ENCODE results near the gene PAQR8. TPM values are rescaled to one million over a fixed set of nuclear protein-coding genes. Genes with fewer than 3 reads are reported as not detected.

The PAQR8 gene
- total and polyA plus RNA-seq, 2 of the 13 experiments (the other 11 are each of a cell fraction or from before 2014, with no cell fraction given) = 37.7 to 50.7 TPM

DNA sequence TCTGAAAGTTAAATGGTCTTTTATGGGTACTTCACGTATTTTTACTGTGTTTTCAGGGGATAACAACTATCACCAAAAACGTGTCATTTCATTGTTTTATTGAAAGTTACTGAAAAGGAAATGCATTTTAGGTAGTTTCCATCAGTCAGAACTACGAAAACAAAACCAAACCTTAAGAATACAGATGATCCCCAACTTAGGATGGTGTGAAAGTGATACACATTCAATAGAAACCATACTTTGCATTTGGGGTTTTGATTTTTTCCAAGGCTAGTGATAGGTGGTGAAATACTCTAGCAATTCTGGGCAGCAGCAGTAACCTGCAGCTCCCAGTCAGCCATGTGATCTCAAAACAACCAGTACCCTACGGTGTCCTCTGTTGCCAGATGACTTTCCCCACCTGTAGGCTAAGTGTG lies 32.3 kb downstream of the PAQR8 start (continued):
- TF ChIP-seq, protein P1, sequence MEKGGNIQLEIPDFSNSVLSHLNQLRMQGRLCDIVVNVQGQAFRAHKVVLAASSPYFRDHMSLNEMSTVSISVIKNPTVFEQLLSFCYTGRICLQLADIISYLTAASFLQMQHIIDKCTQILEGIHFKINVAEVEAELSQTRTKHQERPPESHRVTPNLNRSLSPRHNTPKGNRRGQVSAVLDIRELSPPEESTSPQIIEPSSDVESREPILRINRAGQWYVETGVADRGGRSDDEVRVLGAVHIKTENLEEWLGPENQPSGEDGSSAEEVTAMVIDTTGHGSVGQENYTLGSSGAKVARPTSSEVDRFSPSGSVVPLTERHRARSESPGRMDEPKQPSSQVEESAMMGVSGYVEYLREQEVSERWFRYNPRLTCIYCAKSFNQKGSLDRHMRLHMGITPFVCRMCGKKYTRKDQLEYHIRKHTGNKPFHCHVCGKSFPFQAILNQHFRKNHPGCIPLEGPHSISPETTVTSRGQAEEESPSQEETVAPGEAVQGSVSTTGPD (CRISPR knock-in tag; IDR thresholded peaks at IDR 0.05) = no peak

GRCh38 chr6:52395969-52396368 lies 34.0 kb downstream of the PAQR8 start:
- no peak overlapping the region for H2AFZ ChIP-seq (ENCODE audit: low read length)
- CTCF ChIA-PET (ENCODE audit: low intra/inter-chr PET ratio, low total read pairs) = no interaction called here
- no peak for FAIRE-seq
- no peak for DNase-seq (ENCODE audit: low spot score)
- peaks cover 74% of the 10 kb centered on the region for H3K4me1 ChIP-seq (ENCODE audit: insufficient read depth, low read length)
- H3K9ac ChIP-seq (ENCODE audit: insufficient read depth, low read depth, low read length) = no peak overlapping the region
- H3K4me3 ChIP-seq (replicated peaks in 1 of 3; ENCODE audit: insufficient read depth in 1 of 3, low read depth in 2 of 3, low read length in 3 of 3) = no peak overlapping the region
- H3K27ac ChIP-seq (ENCODE audit: extremely low read length, insufficient read depth, low read length) = no peak overlapping the region
- no peaks in the 10 kb centered on the region for H3K9me3 ChIP-seq (ENCODE audit: low read length)
- BruUV-seq (replicated peaks) = no TSS peak
- no peak overlapping the region for H3K4me2 ChIP-seq (ENCODE audit: low read depth, low read length)
- WGBS (ENCODE audit: low lambda C conversion rate) = 90% methylated on average over 2 of the region's 2 CpGs
- TF ChIP-seq SMAD9 (CRISPR knock-in tag; IDR thresholded peaks at IDR 0.05) (no peak), RXRB (CRISPR knock-in tag; IDR thresholded peaks at IDR 0.05; ENCODE audit: borderline replicate concordance) (no peak), ZSCAN29 (CRISPR knock-in tag; conservative IDR thresholded peaks at IDR 0.05) (no peak), ZNF160 (CRISPR knock-in tag; IDR thresholded peaks at IDR 0.05) (no peak), AHR (CRISPR knock-in tag; IDR thresholded peaks at IDR 0.05) (no peak), ZNF713 (CRISPR knock-in tag; IDR thresholded peaks at IDR 0.05) (no peak), ZNF737 (CRISPR knock-in tag; IDR thresholded peaks at IDR 0.05; ENCODE audit: borderline replicate concordance) (no peak), ZNF557 (CRISPR knock-in tag; IDR thresholded peaks at IDR 0.05) (no peak), NRL (CRISPR knock-in tag; IDR thresholded peaks at IDR 0.05; ENCODE audit: borderline replicate concordance) (no peak), SPEN (CRISPR knock-in tag; IDR thresholded peaks at IDR 0.05; ENCODE audit: low read depth) (no peak), SKI (IDR thresholded peaks at IDR 0.05; ENCODE audit: partially characterized antibody) (no peak), GZF1 (CRISPR knock-in tag; IDR thresholded peaks at IDR 0.05) (no peak), HOXA3 (CRISPR knock-in tag; IDR thresholded peaks at IDR 0.05) (no peak), NFATC3 (CRISPR knock-in tag; IDR thresholded peaks at IDR 0.05) (no peak), EHMT2 (IDR thresholded peaks at IDR 0.05; ENCODE audit: borderline replicate concordance, low read depth, low read length) (no peak)
- TF ChIP-seq, protein P2, sequence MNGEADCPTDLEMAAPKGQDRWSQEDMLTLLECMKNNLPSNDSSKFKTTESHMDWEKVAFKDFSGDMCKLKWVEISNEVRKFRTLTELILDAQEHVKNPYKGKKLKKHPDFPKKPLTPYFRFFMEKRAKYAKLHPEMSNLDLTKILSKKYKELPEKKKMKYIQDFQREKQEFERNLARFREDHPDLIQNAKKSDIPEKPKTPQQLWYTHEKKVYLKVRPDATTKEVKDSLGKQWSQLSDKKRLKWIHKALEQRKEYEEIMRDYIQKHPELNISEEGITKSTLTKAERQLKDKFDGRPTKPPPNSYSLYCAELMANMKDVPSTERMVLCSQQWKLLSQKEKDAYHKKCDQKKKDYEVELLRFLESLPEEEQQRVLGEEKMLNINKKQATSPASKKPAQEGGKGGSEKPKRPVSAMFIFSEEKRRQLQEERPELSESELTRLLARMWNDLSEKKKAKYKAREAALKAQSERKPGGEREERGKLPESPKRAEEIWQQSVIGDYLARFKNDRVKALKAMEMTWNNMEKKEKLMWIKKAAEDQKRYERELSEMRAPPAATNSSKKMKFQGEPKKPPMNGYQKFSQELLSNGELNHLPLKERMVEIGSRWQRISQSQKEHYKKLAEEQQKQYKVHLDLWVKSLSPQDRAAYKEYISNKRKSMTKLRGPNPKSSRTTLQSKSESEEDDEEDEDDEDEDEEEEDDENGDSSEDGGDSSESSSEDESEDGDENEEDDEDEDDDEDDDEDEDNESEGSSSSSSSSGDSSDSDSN (CRISPR knock-in tag; IDR thresholded peaks at IDR 0.05) = no peak
- POLR2A ChIA-PET = interaction anchor here (1.0 kb wide), 1 partner anchor 111 kb away, joined by 3 read pairs; the partner anchor contains the start of gene MCM3
- no peak for ATAC-seq
- H3K27me3 ChIP-seq (ENCODE audit: control insufficient read depth in 1 of 2, insufficient read depth in 2 of 2, low read length in 2 of 2) = no peaks in the 10 kb centered on the region
- peaks cover 28% of the 10 kb centered on the region for H3K79me2 ChIP-seq (ENCODE audit: insufficient read depth, low read length)
- intact Hi-C loops (cut with micrococcal nuclease; ENCODE audit: unreplicated experiment) (no loop called here), in situ Hi-C loops (cut with HindIII; ENCODE audit: extremely low pct_ligation_motif_present, low pct_unique_long_range_greater_than_20kb) (loop anchor here (5.0 to 10.0 kb wide), 2 partner anchors 109 to 231 kb away; no protein-coding TSS in a partner anchor)
- no peaks in the 10 kb centered on the region for H4K20me1 ChIP-seq (ENCODE audit: insufficient read depth, low read length)
- H3K36me3 ChIP-seq (replicated peaks in 1 of 2; ENCODE audit: control insufficient read depth in 1 of 2, insufficient read depth in 2 of 2, low read length in 2 of 2) = no peaks in the 10 kb centered on the region; a peak in 1 of 5 replicates
